ENCODE results near the gene CTDP1. TPM values are rescaled to one million over a fixed set of nuclear protein-coding genes. Genes with fewer than 3 reads are reported as not detected.

Gene CTDP1
- total RNA-seq, 1 donor from 2014 or later: 23.1 TPM

DNA sequence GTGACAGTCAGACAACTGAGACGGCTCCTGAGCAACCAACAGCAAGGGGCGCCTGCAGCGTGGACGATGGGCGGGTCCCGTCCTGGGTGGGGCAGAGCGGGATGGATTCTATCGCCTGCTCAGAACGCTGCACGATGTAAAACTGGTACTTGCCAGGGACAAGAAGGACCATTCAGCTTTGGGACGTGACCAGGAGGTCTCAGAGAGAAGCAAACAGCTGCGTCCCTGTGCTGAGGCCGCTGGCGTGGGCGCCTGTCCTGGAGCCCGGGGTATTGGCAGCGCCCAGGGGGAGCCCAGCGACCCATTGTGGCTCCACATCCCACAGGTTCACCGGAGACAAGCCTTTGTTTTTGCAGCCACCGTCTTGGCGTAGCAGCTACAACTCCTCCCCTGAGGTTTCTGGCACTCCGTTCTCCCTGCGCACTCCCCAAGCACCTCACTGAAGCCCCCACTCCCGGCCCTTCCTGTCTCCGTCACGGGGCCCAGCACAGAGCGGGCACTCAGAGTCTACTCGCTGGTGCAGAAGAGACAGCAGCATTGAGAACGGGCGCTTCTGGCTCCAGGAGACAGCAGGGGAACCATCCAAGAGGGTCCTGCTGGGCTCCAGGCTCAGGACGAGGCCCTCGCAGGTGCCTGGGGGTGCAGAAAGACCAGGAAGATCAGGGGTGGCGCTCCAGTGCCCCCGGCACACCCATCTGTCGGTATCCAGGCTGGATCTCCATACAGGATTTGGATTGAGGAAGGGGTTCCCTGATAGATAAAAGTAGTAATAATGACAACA lies 96.0 kb downstream of the CTDP1 start:
- no peaks in the 10 kb centered on the region for H3K36me3 Mint-ChIP-seq (ENCODE audit: unreplicated experiment)
- DNase-seq (ENCODE audit: extremely low spot score, unreplicated experiment): no peak
- peaks cover 9% of the 10 kb centered on the region for H3K27me3 Mint-ChIP-seq (ENCODE audit: unreplicated experiment)
- TF ChIP-seq, protein P1, sequence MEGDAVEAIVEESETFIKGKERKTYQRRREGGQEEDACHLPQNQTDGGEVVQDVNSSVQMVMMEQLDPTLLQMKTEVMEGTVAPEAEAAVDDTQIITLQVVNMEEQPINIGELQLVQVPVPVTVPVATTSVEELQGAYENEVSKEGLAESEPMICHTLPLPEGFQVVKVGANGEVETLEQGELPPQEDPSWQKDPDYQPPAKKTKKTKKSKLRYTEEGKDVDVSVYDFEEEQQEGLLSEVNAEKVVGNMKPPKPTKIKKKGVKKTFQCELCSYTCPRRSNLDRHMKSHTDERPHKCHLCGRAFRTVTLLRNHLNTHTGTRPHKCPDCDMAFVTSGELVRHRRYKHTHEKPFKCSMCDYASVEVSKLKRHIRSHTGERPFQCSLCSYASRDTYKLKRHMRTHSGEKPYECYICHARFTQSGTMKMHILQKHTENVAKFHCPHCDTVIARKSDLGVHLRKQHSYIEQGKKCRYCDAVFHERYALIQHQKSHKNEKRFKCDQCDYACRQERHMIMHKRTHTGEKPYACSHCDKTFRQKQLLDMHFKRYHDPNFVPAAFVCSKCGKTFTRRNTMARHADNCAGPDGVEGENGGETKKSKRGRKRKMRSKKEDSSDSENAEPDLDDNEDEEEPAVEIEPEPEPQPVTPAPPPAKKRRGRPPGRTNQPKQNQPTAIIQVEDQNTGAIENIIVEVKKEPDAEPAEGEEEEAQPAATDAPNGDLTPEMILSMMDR (IDR thresholded peaks at IDR 0.05): no peak
- no peaks in the 10 kb centered on the region for H3K9me3 Mint-ChIP-seq (ENCODE audit: unreplicated experiment)
- no peak overlapping the region for H3K27ac Mint-ChIP-seq (ENCODE audit: unreplicated experiment)
- no peaks in the 10 kb centered on the region for H3K4me1 Mint-ChIP-seq (ENCODE audit: unreplicated experiment)
- H3K4me3 Mint-ChIP-seq (ENCODE audit: unreplicated experiment): no peak overlapping the region

DNA sequence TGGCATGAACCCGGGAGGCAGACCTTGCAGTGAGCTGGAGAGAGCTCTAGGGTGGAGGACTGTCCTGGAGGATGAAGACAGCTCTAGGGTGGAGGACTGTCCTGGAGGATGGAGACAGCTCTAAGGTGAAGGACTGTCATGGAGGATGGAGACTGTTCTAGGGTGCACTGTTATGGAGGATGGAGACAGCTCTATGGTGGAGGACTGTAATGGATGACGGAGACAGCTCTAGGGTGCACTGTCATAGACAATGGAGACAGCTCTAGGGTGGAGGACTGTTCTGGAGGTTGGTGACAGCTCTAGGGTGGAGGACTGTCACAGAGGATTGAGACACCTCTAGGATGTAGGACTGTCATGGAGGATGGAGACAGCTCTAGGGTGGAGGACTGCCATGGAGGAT lies 97.1 kb downstream of the CTDP1 start:
- H3K36me3 Mint-ChIP-seq (ENCODE audit: unreplicated experiment): no peaks in the 10 kb centered on the region
- H3K27ac Mint-ChIP-seq (ENCODE audit: unreplicated experiment): no peak overlapping the region
- H3K27me3 Mint-ChIP-seq (ENCODE audit: unreplicated experiment): peaks cover 9% of the 10 kb centered on the region
- no peaks in the 10 kb centered on the region for H3K4me1 Mint-ChIP-seq (ENCODE audit: unreplicated experiment)
- DNase-seq (ENCODE audit: extremely low spot score, unreplicated experiment): no peak
- H3K9me3 Mint-ChIP-seq (ENCODE audit: unreplicated experiment): no peaks in the 10 kb centered on the region
- no peak overlapping the region for H3K4me3 Mint-ChIP-seq (ENCODE audit: unreplicated experiment)
- TF ChIP-seq, protein P1 (IDR thresholded peaks at IDR 0.05): no peak

DNA sequence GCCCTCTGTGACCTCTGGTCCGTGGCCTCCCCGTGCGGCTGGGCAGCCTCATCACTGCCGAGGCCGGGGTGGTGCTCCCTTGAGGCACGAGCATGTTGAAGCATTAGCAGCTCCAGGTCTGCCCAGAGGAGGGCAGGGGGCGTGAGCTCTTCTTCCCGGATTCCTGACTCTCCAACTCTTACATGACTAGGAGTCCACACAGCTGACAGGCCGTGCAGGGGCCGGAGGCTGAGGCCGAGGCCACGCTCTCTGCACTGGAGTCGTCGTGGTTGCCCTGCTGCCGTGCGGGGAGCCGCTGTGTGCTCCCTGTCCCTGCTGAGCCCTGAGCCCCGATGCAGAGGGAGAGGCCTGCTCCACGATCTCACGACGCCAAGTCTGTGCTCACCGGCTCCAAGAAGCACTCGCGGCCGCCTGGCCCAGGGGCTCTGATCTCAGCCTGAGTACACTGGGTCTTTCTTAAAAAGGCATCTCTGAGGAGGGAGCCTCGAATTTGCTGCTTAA lies 98.7 kb downstream of the CTDP1 start:
- H3K27me3 Mint-ChIP-seq (ENCODE audit: unreplicated experiment): peaks cover 9% of the 10 kb centered on the region
- no peak for DNase-seq (ENCODE audit: extremely low spot score, unreplicated experiment)
- H3K9me3 Mint-ChIP-seq (ENCODE audit: unreplicated experiment): no peaks in the 10 kb centered on the region
- H3K4me1 Mint-ChIP-seq (ENCODE audit: unreplicated experiment): no peaks in the 10 kb centered on the region
- H3K36me3 Mint-ChIP-seq (ENCODE audit: unreplicated experiment): no peaks in the 10 kb centered on the region
- TF ChIP-seq, protein P1 (IDR thresholded peaks at IDR 0.05): no peak
- H3K4me3 Mint-ChIP-seq (ENCODE audit: unreplicated experiment): no peak overlapping the region
- no peak overlapping the region for H3K27ac Mint-ChIP-seq (ENCODE audit: unreplicated experiment)

DNA sequence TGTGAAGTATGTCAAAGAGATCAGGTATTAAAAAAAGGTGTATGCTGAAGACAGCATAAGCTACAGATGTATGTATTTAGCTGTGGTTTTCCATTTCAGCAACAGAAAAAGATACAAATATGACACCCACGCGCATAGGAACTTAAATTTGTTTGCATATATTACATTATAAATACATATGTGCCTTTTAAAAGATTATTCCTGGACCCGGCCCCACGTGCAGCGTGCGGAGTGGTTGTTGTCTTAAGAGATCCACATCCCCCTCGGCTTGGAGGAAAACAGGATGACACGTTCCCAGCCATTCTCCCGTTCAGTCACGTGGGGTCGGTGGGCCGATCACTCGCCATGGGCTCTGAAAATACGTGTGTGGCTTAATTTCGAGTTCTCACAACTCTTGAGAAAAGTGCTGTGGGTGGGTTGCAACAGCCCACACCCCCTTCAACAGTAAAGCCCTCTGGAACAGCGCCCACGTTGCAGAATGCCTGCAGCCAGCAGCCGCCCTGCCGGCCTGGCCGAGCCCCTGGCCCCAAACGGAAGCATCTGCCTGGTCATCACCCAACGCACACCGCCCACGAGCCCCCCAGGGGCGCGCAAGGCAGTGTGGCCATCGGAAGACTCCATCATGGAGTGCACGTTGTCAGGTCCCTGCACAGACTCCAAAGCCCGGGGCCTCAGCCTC lies 99.6 kb downstream of the CTDP1 start:
- no peak overlapping the region for H3K27ac Mint-ChIP-seq (ENCODE audit: unreplicated experiment)
- TF ChIP-seq, protein P1 (IDR thresholded peaks at IDR 0.05): no peak
- H3K9me3 Mint-ChIP-seq (ENCODE audit: unreplicated experiment): no peaks in the 10 kb centered on the region
- DNase-seq (ENCODE audit: extremely low spot score, unreplicated experiment): no peak
- H3K4me3 Mint-ChIP-seq (ENCODE audit: unreplicated experiment): no peak overlapping the region
- no peaks in the 10 kb centered on the region for H3K4me1 Mint-ChIP-seq (ENCODE audit: unreplicated experiment)
- H3K36me3 Mint-ChIP-seq (ENCODE audit: unreplicated experiment): no peaks in the 10 kb centered on the region
- peaks cover 9% of the 10 kb centered on the region for H3K27me3 Mint-ChIP-seq (ENCODE audit: unreplicated experiment)

DNA sequence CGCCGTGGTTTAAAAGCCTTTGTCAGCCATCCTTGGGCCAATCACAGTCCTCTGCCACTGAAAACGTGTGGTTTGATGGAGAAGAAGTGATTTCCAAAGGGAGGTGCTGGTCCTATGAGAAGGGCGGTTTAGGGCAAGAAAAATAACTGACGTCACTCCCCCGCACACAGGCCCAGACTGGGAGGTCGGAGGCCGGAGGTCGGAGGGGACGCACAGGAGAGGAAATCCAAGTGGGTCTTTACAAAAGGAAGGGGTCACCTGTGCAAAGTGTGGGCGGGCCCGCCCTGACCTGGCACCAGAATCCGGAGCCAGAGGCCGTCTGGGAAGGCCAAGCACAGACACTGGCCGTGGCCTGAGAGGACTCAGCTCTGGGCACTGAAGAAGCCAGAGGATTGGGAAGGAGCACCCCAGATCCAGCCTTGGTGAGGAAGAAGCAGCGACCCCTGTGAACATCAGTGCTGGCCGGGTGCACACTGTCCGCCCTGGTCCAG lies 100.1 kb downstream of the CTDP1 start:
- Mint-ChIP-seq H3K4me3 (ENCODE audit: unreplicated experiment) (no peak overlapping the region), H3K9me3 (ENCODE audit: unreplicated experiment) (no peaks in the 10 kb centered on the region), H3K27me3 (ENCODE audit: unreplicated experiment) (peaks cover 10% of the 10 kb centered on the region), H3K4me1 (ENCODE audit: unreplicated experiment) (no peaks in the 10 kb centered on the region), H3K36me3 (ENCODE audit: unreplicated experiment) (no peaks in the 10 kb centered on the region), H3K27ac (ENCODE audit: unreplicated experiment) (no peak overlapping the region)
- TF ChIP-seq, protein P1 (IDR thresholded peaks at IDR 0.05): no peak
- DNase-seq (ENCODE audit: extremely low spot score, unreplicated experiment): no peak

Data from osteocyte (in vitro differentiated cells).